Measurements from ENCODE around the gene FKBP1A.

DNA sequence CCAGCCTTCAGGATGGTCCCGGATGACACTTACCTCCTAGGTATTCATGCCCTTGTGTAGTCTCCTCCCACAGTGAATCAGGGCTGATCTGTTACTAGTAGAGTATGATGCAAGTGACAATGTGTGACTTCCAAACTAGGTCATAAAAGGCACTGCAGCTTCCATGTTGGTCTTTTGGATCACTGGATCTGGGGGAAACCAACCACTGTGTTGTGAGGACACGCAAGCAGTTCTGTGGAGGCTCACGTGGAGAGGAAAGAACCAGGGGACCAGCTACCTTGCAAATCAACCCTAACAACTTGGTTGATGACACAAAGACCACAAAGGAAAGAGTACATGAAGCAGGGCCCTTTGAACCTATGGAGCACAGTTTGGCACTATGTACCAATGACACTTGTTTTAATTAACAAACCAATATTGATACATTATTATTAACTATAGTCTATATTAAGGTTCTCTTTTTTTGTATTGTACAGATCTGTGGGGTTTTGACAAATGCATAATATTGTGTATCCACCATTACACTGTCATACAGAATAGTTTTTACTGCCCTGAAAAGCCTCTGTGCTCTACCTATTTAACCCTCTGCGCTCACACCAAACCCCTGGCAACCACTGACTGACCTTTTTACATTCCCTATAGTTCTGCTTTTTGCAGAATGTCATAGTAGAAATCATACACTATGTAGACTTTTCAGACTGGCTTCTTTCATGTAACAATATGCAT, 47.7 kb downstream of the FKBP1A start:
- TF ChIP-seq, protein P1, sequence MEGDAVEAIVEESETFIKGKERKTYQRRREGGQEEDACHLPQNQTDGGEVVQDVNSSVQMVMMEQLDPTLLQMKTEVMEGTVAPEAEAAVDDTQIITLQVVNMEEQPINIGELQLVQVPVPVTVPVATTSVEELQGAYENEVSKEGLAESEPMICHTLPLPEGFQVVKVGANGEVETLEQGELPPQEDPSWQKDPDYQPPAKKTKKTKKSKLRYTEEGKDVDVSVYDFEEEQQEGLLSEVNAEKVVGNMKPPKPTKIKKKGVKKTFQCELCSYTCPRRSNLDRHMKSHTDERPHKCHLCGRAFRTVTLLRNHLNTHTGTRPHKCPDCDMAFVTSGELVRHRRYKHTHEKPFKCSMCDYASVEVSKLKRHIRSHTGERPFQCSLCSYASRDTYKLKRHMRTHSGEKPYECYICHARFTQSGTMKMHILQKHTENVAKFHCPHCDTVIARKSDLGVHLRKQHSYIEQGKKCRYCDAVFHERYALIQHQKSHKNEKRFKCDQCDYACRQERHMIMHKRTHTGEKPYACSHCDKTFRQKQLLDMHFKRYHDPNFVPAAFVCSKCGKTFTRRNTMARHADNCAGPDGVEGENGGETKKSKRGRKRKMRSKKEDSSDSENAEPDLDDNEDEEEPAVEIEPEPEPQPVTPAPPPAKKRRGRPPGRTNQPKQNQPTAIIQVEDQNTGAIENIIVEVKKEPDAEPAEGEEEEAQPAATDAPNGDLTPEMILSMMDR (IDR thresholded peaks at IDR 0.05) = no peak
- TF ChIP-seq POLR2A (IDR thresholded peaks at IDR 0.05) = no peak
